Measurements from ENCODE around the gene COPS8. TPM values are rescaled to one million over a fixed set of nuclear protein-coding genes. Genes with fewer than 3 reads are reported as not detected.

Gene COPS8
- total RNA-seq, result 10 to 100 TPM; 57.1 to 84.5 (median 72.4) TPM

DNA sequence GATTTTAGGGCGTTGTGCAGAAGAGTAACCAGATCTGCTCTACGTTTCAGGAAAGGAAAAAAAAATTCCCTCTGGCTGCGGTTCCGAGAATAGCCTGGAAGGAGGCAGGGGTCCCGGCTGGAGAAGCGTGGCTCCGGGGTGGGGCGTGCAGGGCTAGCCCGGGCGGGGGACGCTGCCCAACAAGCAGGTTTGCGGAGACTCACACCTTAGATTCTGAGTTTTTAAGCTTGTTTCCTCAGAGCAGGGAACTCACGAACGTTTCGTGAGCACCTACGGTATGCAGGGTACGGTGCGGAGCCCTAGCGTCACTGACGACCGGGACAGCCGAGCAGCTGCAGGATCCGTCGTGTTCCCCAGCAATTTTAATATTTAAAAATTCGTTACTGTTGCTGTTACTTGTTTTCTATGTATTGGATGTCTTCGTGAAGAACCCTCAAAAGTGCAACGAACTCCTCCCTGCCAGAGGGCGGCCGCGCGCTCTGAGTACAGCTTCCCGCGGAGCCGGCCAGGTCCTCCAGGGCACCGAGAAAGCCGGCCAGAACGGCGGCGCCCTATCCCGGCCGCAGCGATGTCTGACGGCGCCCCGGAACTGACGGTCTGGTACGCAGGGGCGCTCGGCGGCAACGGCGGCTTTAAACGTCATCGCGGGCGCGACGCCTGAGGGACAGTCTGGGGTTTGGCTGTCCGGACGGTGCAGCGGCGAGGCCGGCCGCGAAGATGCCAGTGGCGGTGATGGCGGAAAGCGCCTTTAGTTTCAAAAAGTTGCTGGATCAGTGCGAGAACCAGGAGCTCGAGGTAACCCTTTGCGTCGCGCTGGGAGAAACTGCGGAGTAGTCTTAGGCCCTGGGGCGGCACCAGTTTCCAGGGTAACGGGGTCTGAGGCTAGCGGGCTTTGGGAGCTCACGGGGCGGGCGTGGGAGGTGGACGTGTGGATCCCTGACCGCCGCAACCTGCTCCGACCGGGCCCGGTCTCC, at the start of gene COPS8:
COPS8 (plus strand) TSS at position 642 of the 974 bp plus-strand sequence; CDS start at position 718, 76 bp downstream.
- 0 to 1% methylated on average over 51 to 55 of the region's 86 CpGs for WGBS, 2 donors
- peaks cover 1 to 8% of the 10 kb centered on the region in 2 donors for H3K36me3 ChIP-seq
- H3K27ac ChIP-seq, result peak within 1 kb of the TSS; percentile 74 to 87 (median 77)
- H3K4me3 ChIP-seq (replicated peaks in 1 of 3), result peak within 1 kb of the TSS; percentile 14 to 93 (median 87)
- peaks cover 7 to 12% of the 10 kb centered on the region in 2 donors for H3K4me1 ChIP-seq
- no peaks in the 10 kb centered on the region for H3K27me3 ChIP-seq
- TF ChIP-seq POLR2A (IDR thresholded peaks at IDR 0.05), result peak in 1 of 2 donors; percentile 84
- TF ChIP-seq, protein P1, sequence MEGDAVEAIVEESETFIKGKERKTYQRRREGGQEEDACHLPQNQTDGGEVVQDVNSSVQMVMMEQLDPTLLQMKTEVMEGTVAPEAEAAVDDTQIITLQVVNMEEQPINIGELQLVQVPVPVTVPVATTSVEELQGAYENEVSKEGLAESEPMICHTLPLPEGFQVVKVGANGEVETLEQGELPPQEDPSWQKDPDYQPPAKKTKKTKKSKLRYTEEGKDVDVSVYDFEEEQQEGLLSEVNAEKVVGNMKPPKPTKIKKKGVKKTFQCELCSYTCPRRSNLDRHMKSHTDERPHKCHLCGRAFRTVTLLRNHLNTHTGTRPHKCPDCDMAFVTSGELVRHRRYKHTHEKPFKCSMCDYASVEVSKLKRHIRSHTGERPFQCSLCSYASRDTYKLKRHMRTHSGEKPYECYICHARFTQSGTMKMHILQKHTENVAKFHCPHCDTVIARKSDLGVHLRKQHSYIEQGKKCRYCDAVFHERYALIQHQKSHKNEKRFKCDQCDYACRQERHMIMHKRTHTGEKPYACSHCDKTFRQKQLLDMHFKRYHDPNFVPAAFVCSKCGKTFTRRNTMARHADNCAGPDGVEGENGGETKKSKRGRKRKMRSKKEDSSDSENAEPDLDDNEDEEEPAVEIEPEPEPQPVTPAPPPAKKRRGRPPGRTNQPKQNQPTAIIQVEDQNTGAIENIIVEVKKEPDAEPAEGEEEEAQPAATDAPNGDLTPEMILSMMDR (IDR thresholded peaks at IDR 0.05), result peak in 3 of 6 experiments; percentile 11 to 29 (median 22)
- intact Hi-C loops (cut with DNase I), result no loop called here
- DNase-seq, result peak; percentile 93 to 94
- no peaks in the 10 kb centered on the region for H3K9me3 ChIP-seq

DNA sequence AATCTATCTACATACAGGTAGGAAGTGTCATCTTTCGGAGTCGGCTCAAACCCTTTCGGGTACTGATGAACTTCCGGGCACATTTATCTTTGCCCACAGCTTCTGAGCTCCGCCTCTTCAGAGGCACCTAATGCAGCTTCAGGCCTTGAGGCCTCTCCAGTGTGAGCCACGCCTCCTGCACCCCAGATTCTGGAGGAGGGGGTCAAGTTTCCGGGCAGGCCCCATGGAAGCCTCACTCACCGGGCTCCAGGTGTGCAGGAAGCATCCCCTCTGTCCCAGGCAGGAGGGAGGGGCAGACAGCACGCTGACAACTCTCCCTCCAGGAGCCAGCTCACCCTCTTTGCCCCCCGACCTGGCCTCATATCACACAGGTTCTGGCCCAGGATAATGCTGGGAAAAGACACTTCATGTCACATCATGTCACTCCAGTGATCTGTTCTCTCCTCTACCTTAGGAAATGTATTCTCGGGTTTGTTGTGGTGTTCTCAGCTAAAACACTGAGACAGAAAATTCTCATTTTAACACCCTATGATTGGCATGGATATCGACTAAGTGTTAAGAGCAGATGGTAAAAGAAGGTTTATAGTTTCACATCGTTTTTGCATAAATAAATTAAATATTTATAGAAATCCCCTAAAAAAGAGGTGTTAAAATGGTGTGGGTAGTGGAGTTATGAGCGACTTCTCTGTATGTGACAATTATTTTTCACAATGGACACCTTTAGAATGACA, 46.2 kb upstream of the COPS8 start:
- Histone ChIP-seq H3K9me3 (no peaks in the 10 kb centered on the region), H3K27ac (no peak overlapping the region), H3K27me3 (no peaks in the 10 kb centered on the region), H3K4me3 (replicated peaks in 1 of 3) (no peak overlapping the region), H3K36me3 (no peaks in the 10 kb centered on the region), H3K4me1 (peaks cover 4 to 6% of the 10 kb centered on the region in 2 donors)
- intact Hi-C loops (cut with DNase I), result no loop called here
- TF ChIP-seq, protein P1 (IDR thresholded peaks at IDR 0.05), result no peak
- no peak for TF ChIP-seq POLR2A (IDR thresholded peaks at IDR 0.05)
- 93 to 94% methylated on average over 14 of the region's 14 CpGs for WGBS, 2 donors
- DNase-seq, result no peak

DNA sequence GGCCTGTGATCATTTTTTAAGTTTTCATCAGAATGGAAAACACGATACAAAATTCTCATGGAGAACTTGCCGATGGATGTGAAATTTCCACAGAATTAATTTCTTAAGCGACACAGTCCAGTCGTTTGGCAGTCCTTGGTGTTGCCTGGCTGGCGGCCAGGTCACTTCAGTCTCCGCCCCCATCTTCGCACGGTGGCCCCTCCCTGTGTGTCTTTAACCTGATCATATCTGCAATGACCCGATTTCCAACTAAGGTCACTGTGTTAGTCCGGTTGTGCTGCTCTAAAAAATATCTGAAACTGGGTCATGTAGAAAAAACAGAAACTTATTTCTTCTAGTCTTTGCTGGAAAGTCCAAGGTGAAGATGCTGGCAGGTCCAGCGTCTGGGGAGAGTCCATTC, 44.5 kb upstream of the COPS8 start:
- 29 to 44% methylated on average over 11 of the region's 11 CpGs for WGBS, 2 donors
- H3K36me3 ChIP-seq, result no peaks in the 10 kb centered on the region
- no peak for TF ChIP-seq POLR2A (IDR thresholded peaks at IDR 0.05)
- TF ChIP-seq, protein P1 (IDR thresholded peaks at IDR 0.05), result no peak

DNA sequence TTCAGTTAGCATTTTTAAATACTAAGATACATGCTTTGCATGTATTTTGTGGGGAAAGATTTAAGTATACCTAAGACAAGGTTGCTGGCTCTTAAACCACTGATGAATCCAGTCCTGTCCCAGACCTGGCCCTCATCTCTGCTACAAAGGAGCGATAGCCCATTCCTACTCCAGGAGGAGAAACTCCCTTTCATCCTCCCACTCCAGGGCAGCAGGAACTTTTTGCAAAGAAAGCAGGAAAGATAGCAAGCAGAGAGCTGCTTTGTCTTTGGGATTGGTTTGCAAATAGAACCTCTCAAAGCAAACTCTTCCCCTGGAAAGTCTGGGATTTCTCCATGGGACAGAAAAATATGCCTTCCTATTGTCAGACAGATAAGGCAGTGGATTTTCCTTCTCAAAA, 43.6 kb upstream of the COPS8 start:
- no peaks in the 10 kb centered on the region for H3K27me3 ChIP-seq
- 89 to 93% methylated on average over 1 of the region's 1 CpG for WGBS, 2 donors
- H3K4me3 ChIP-seq (replicated peaks in 1 of 3), result no peak overlapping the region
- H3K27ac ChIP-seq, result no peak overlapping the region
- no peaks in the 10 kb centered on the region for H3K36me3 ChIP-seq
- DNase-seq, result no peak
- no peaks in the 10 kb centered on the region for H3K9me3 ChIP-seq
- H3K4me1 ChIP-seq, result peaks cover 4 to 11% of the 10 kb centered on the region in 2 donors
- TF ChIP-seq POLR2A (IDR thresholded peaks at IDR 0.05), result no peak
- TF ChIP-seq, protein P1 (IDR thresholded peaks at IDR 0.05), result no peak
- intact Hi-C loops (cut with DNase I), result no loop called here

More for the DNA sequence above, 44.5 kb upstream of the COPS8 start:
- Histone ChIP-seq H3K4me3 (replicated peaks in 1 of 3) (no peak overlapping the region), H3K27ac (no peak overlapping the region), H3K9me3 (no peaks in the 10 kb centered on the region), H3K27me3 (no peaks in the 10 kb centered on the region), H3K4me1 (peaks cover 4 to 11% of the 10 kb centered on the region in 2 donors)
- peak; percentile 73 to 78 for DNase-seq
- intact Hi-C loops (cut with DNase I), result no loop called here

Data from thyroid gland (tissue), 4 donors.